Endodermal cell (in vitro differentiated cells): ENCODE data around the gene ACACA. TPM values are rescaled to one million over a fixed set of nuclear protein-coding genes. Genes with fewer than 3 reads are reported as not detected.

Experiments used
- DNase-seq: peaks from one replicate; pipeline ENCODE4 v3.0.0-alpha.2; 2017
- H3K27ac ChIP-seq: 2 replicates; pipeline ENCODE4 v1.5.1; 2013; ENCODE audit warnings: mild to moderate bottlenecking, low read depth, low read length, moderate library complexity
- H3K27me3 ChIP-seq: 2 replicates; pipeline ENCODE4 v1.6.1; 2013; ENCODE audit warnings: mild to moderate bottlenecking, low read length, moderate library complexity; ENCODE audit not compliant: insufficient read depth, control insufficient read depth, poor library complexity, severe bottlenecking
- H3K36me3 ChIP-seq: 2 replicates; pipeline ENCODE4 v1.7.0; 2013; ENCODE audit warnings: mild to moderate bottlenecking, low read length, moderate library complexity; ENCODE audit not compliant: control insufficient read depth, insufficient read depth
- H3K4me1 ChIP-seq: one replicate; pipeline ENCODE4 v1.7.0; 2013; ENCODE audit warnings: low read length; ENCODE audit not compliant: control insufficient read depth, insufficient read depth
- H3K4me3 ChIP-seq: 2 replicates; pipeline ENCODE4 v1.5.1; 2013; ENCODE audit warnings: mild to moderate bottlenecking, low read length, moderate library complexity
- H3K9ac ChIP-seq: 2 replicates; pipeline ENCODE4 v1.6.1; 2013; ENCODE audit warnings: mild to moderate bottlenecking, low read length, moderate library complexity; ENCODE audit not compliant: poor library complexity, severe bottlenecking; ENCODE audit errors: extremely low read depth
- H3K9me3 ChIP-seq: 2 replicates; pipeline ENCODE4 v1.6.1; 2013; ENCODE audit warnings: mild to moderate bottlenecking, low read length, moderate library complexity; ENCODE audit not compliant: control insufficient read depth
- H3K27ac Mint-ChIP-seq: 2 replicates; pipeline ENCODE4 v1.8.0; 2020; ENCODE audit warnings: mixed read lengths
- H3K27me3 Mint-ChIP-seq: 2 replicates; pipeline ENCODE4 v1.8.0; 2021; ENCODE audit warnings: mild to moderate bottlenecking, mixed read lengths; ENCODE audit not compliant: insufficient read depth
- H3K36me3 Mint-ChIP-seq: 2 replicates; pipeline ENCODE4 v1.8.0; 2020; ENCODE audit warnings: low read depth, mixed read lengths
- H3K4me1 Mint-ChIP-seq: 2 replicates; pipeline ENCODE4 v1.8.0; 2020; ENCODE audit warnings: mixed read lengths
- H3K4me3 Mint-ChIP-seq: 2 replicates; pipeline ENCODE4 v1.8.0; 2020; ENCODE audit warnings: mild to moderate bottlenecking, moderate library complexity, mixed read lengths
- H3K9me3 Mint-ChIP-seq: 2 replicates; pipeline ENCODE4 v1.8.0; 2020; ENCODE audit warnings: mild to moderate bottlenecking, mixed read lengths
- CTCF ChIP-seq: fragments of 200-600 bp; sonication (generic); conservative IDR thresholded peaks from 2 replicates; pipeline ENCODE4 v1.5.0; 2021; ENCODE audit warnings: antibody characterized with exemption, mild to moderate bottlenecking
- WGBS, 2 experiments: methylation state at CpG; one replicate each; pipeline versions ENCODE4 v1.1.5 to v1.1.7; 2013; ENCODE audit warnings: missing lambda C conversion rate in 2 of 2, mixed read lengths in 1 of 2; ENCODE audit not compliant: insufficient coverage in 1 of 2, insufficient read length in 1 of 2; 5-methylcytosine and 5-hydroxymethylcytosine counted together
- total RNA-seq, 2 donors: library from RNA; stranded (reverse); fragmentation: NEBNext Ultra II Directional in 1 of 2; extraction: Animal tissue kit (Norgen Biotek cat#: 25700) in 1 of 2; gene quantifications; 2 replicates in 1 of 2; 3 replicates in 1 of 2; pipeline ENCODE4 v1.2.1, GENCODE V29; 2021

The ACACA gene
- total RNA-seq, 2 donors from 2014 or later: 66.7 to 68.6 TPM

GRCh38 chr17:37214416-37214815 lies 192.2 kb downstream of the ACACA start:
- Mint-ChIP-seq H3K36me3 (peaks cover 12% of the 10 kb centered on the region), H3K27ac (no peak overlapping the region), H3K4me1 (peaks cover 34% of the 10 kb centered on the region), H3K9me3 (no peaks in the 10 kb centered on the region), H3K27me3 (no peaks in the 10 kb centered on the region), H3K4me3 (no peak overlapping the region)
- WGBS, 2 experiments: 93 to 96% methylated on average over 3 of the region's 3 CpGs
- TF ChIP-seq CTCF: no peak
- Histone ChIP-seq H3K27ac (no peak overlapping the region), H3K9me3 (no peaks in the 10 kb centered on the region), H3K27me3 (no peaks in the 10 kb centered on the region), H3K9ac (no peak overlapping the region), H3K4me1 (peaks cover 12% of the 10 kb centered on the region), H3K36me3 (peaks cover 19% of the 10 kb centered on the region), H3K4me3 (no peak overlapping the region)
- DNase-seq: no peak

- Histone ChIP-seq H3K36me3 (peaks cover 14% of the 10 kb centered on the region), H3K27me3 (no peaks in the 10 kb centered on the region), H3K9ac (no peak overlapping the region), H3K27ac (no peak overlapping the region), H3K4me1 (peaks cover 12% of the 10 kb centered on the region), H3K9me3 (no peaks in the 10 kb centered on the region), H3K4me3 (no peak overlapping the region)
- Mint-ChIP-seq H3K27ac (no peak overlapping the region), H3K4me1 (peaks cover 31% of the 10 kb centered on the region), H3K9me3 (no peaks in the 10 kb centered on the region), H3K36me3 (peaks cover 10% of the 10 kb centered on the region), H3K4me3 (no peak overlapping the region), H3K27me3 (no peaks in the 10 kb centered on the region)
- TF ChIP-seq CTCF: no peak
- no peak for DNase-seq
- WGBS, 2 experiments: 60 to 75% methylated on average over 2 of the region's 2 CpGs
Measured at GRCh38 chr17:37213927-37214326, 192.7 kb downstream of the ACACA start.

GRCh38 chr17:37212179-37212578 lies 194.5 kb downstream of the ACACA start:
- Histone ChIP-seq H3K9me3 (no peaks in the 10 kb centered on the region), H3K27me3 (no peaks in the 10 kb centered on the region), H3K27ac (no peak overlapping the region), H3K4me1 (peaks cover 12% of the 10 kb centered on the region), H3K4me3 (no peak overlapping the region), H3K36me3 (peaks cover 16% of the 10 kb centered on the region), H3K9ac (no peak overlapping the region)
- Mint-ChIP-seq H3K9me3 (no peaks in the 10 kb centered on the region), H3K36me3 (peaks cover 13% of the 10 kb centered on the region), H3K27ac (no peak overlapping the region), H3K4me1 (peaks cover 27% of the 10 kb centered on the region), H3K4me3 (no peak overlapping the region), H3K27me3 (no peaks in the 10 kb centered on the region)
- DNase-seq: no peak
- 57 to 88% methylated on average over 1 to 2 of the region's 2 CpGs for WGBS, 2 experiments
- no peak for TF ChIP-seq CTCF
